GM19023 (cell line): Measurements from ENCODE around the gene GSDMA.
"Not testable (repeated sequence)": the region's sequence is repeated elsewhere in the genome, so short reads cannot be mapped to it uniquely, and the experiment has no call there.

ENCODE experiments used
- ATAC-seq: cut with Tn5 transposase; IDR thresholded peaks from one replicate; pipeline ENCODE4 v1.9.1; 2021; ENCODE audit warnings: mild to moderate bottlenecking, moderate library complexity; ENCODE audit not compliant: unreplicated experiment

Gene GSDMA

GRCh38 chr17:39928858-39929645, 33.8 kb upstream of the GSDMA start:
- ATAC-seq, result no peak

DNA sequence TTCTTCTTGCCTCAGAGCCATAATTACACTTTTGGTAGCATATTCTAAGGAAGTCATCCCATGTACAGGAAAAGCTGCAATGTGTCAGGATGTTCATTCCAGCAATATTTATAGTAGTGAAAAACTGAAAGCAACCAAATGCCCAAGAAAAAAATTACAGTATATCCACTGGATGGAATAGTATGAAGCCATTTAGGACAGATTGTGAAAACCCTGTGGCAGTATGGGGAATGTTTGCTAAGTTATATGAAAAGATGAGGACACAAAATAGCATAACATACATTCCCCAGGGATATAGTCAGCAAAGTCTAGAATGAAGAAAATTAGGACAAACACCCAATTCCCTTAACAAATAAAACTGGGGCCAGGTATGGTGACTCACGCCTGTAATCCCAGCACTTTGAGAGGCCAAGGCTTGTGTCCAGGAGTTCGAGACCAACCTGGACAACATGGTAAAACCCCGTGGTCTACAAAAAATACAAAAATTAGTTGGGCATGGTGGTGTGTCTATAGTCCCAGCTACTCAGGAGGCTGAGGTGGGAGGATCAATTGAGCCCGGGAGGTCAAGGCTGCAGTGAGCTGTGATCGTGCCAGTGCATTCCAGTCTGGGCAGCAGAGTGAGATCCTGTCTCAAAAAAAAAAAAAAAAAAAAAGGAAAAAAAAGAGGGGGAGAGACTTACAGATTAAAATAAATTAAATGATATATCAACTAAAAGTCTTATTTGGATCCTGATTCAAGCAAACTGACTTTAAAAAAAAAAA, 33.0 kb upstream of the GSDMA start:
- no peak for ATAC-seq

GRCh38 chr17:39933912-39934311, 28.9 kb upstream of the GSDMA start:
- ATAC-seq, result no peak

GRCh38 chr17:39934324-39934723, 28.5 kb upstream of the GSDMA start:
- no peak for ATAC-seq

DNA sequence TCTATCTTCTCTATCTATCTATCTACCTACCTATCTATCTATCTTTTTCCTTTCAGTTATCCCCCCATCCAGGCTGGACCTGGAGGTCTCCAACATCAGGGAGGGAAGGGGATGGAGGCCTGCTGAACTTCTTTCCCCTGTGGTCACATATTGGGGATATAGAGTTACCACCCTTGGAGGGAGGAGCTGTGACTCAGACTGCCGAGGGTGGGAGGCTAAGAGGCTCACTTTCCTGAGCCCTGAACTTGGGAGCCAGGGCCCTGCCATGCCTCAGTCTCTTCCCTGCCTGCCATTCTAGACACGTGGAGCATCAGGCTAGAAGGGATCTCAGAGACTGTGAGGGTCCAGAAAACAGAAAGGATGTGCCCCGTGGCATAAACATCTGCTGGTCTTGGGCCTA, 26.9 kb upstream of the GSDMA start:
- no peak for ATAC-seq

GRCh38 chr17:39937447-39937846, 25.4 kb upstream of the GSDMA start:
- no peak for ATAC-seq

DNA sequence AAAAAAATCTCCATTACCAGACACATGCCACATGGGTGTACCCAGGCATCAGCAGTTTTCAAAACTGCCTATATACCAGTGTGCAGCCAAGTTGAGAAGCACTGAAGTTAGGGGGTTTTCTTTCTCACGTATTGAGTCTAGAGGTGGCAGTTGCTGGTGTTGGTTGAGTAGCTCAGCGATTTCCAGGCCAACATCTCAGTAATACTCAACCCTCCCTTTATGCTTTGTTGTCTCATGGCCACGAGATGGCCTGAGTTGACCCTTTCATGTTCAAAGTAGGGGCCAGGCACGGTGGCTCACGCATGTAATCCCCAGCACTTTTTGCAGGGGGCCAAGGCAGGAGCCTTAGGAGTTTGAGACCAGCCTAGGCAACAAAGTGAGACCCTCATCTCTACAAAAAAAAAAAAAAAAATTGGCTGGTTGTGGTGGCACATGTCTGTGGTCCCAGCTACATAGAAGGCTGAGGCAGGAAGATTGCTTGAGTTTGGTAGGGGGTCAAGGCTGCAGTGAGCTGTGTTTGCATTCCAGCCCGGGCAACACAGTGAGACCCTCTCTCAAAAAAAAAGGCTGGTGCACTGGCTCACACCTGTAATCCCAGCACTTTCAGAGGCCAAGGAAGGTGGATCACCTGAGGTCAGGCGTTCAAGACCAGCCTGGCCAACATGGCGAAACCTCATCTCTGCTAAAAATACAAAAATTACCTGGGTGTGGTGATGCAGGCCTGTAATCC, 24.5 kb upstream of the GSDMA start:
- ATAC-seq, result no peak

GRCh38 chr17:39939106-39939505, 23.7 kb upstream of the GSDMA start:
- ATAC-seq, result no peak

GRCh38 chr17:39939588-39940419, 23.0 kb upstream of the GSDMA start:
- peak; percentile 62 for ATAC-seq

- ATAC-seq, result no peak
These were observed 19.0 kb upstream of the GSDMA start for GRCh38 chr17:39943702-39944392.

DNA sequence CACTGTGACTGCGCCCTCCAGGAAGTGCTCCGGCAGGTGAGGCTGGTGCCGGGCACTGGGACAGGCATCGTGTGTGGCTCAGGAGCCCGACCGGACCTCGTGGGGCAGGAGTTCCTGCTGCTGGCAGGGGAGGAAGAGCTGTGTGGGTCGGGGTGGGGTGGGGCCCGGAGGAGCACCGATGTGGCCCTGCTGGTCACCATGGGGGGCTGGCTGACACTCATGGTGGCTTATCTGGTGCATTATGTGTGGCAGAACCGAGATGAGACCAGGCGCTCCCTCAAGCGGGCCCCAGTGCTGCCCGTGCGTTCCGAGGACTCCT, 18.5 kb upstream of the GSDMA start:
- ATAC-seq, result no peak

DNA sequence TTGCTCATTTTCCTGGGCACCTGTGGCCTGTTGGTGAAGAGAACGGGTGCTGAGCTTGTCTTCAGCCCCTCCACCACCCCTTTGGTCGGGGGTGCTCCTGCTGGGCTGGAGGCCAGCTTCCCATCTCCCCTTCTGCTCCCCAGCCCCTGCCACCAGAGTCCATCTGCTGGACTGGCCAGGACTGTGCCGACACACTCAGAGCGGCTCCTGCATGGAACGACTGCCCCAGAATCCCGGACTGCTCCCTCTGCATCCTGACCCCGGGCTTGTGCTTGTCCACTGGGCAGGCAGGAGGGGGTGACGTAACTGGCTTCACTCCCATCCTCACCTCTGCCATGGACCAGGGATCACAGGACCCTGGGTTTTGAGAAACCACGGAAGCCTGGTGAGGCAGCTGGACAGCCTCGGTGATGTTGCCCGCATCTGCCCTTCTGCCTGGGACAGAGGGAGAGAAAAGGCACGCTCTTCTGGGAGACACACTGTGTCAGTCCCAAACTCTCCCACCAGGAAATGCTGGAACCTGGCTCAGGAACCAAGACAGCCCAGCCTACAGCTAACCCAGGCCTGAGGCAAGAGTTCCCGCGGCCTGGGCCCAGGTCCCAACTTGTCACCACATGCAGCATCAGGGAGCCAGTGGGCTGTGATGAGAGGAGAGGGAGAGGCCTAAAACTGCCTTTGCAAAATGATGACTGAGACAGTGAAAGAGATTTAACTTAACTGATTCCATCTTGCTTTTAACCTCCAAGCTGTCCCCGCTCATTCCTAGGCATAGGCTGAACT, 16.1 kb upstream of the GSDMA start:
- no peak for ATAC-seq

GRCh38 chr17:39948489-39948828, 14.3 kb upstream of the GSDMA start:
- ATAC-seq, result not testable (repeated sequence)

- no peak for ATAC-seq
These were observed 13.8 kb upstream of the GSDMA start for GRCh38 chr17:39949028-39949427.

DNA sequence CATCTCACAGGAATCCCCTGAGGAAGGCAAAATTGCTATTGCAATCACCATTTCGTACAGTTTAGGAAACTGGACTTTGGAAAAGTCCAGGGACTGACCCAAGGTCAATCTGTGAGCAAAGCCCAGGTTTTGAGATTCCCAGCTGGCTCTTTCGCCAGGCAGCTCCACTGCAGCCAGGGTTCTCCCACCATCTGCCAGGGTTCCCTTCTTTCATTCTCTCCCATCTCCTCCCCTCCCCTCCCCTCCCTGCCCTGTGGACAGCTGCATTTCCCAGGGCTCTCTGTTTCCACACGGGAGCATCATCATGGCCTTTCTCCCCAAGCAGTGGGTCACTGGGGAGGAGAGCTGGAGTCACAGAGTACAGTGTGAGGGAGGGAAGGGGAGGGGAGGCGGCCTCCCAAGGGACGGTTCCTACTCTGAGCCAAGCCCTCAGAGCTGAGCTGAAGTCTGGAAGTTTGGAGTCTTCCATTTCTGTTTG, 11.9 kb upstream of the GSDMA start:
- no peak for ATAC-seq

GRCh38 chr17:39951924-39952679, 10.7 kb upstream of the GSDMA start:
- no peak for ATAC-seq

GRCh38 chr17:39952680-39953470, 9.9 kb upstream of the GSDMA start:
- ATAC-seq, result peak; percentile 74

DNA sequence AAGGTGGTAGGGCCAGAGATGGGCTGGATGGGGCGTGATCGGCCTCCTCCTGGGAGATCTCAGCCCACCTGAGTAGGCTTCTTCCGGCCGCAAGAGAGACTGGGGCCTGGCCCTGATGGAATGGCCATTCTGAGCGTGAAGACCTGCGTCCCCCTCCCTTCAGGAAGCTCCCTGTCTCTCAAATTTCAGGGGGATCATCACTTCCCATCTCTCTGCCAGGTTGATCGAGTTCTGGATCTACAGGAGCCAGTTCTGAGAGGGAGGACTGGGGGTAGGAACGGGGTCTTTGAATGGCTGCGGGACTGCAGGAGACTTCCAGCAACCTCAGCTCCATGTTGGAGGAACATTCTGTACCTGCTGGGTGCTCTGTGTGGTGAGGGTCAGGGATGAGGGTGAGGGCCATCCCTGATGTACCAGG, 9.3 kb upstream of the GSDMA start:
- ATAC-seq, result no peak
